Transverse colon (tissue), 3 donors: ENCODE data around the gene PRICKLE2.

Experiments used
- CTCF ChIP-seq, 5 experiments: fragments of 200-600 bp in 3 of 5; fragments of 450-650 bp in 2 of 5; sonication (generic) in 3 of 5; IDR thresholded peaks; 1 replicate in 2 of 5; 2 replicates in 3 of 5; pipeline ENCODE4 v1.5.1; 2016 to 2017; ENCODE audit warnings: antibody characterized with exemption in 5 of 5, inconsistent platforms in 3 of 5, mild to moderate bottlenecking in 2 of 5, moderate library complexity in 1 of 5
- EP300 ChIP-seq: sonication (generic); formaldehyde crosslinking; IDR thresholded peaks from one replicate; pipeline ENCODE4 v1.6.1; 2017; ENCODE audit warnings: antibody characterized with exemption, low read depth
- POLR2A ChIP-seq: fragments of 450-650 bp; IDR thresholded peaks from one replicate; pipeline ENCODE4 v1.6.1; 2016; ENCODE audit warnings: antibody characterized with exemption, mild to moderate bottlenecking, moderate library complexity

GRCh38 chr3:64131725-64132469 lies 93.4 kb downstream of the PRICKLE2 start:
- TF ChIP-seq EP300 (no peak), POLR2A (no peak), CTCF (IDR thresholded peaks at IDR 0.05) (no peak)
